Testis (tissue), 2 donors: Measurements from ENCODE around the gene ADCY9.

Experiments used
- CTCF ChIP-seq, 3 experiments: fragments of 450-650 bp in 2 of 3; fragments of 200-600 bp in 1 of 3; sonication (generic) in 1 of 3; IDR thresholded peaks; one replicate each; pipeline ENCODE4 v1.5.1; 2016 to 2019; ENCODE audit warnings: antibody characterized with exemption in 3 of 3, mild to moderate bottlenecking in 2 of 3, moderate library complexity in 1 of 3
- POLR2A ChIP-seq: fragments of 450-650 bp; IDR thresholded peaks from one replicate; pipeline ENCODE4 v1.6.1; 2017; ENCODE audit warnings: antibody characterized with exemption, mild to moderate bottlenecking, moderate library complexity

GRCh38 chr16:4105848-4106247, 10.4 kb downstream of the ADCY9 start:
- TF ChIP-seq POLR2A, result no peak
- TF ChIP-seq CTCF (IDR thresholded peaks at IDR 0.05), result no peak
